Esophagus mucosa (tissue), 1 donor: ENCODE measurements around the gene ARHGAP42. TPM values are rescaled to one million over a fixed set of nuclear protein-coding genes. Genes with fewer than 3 reads are reported as not detected.

Source experiments
- ATAC-seq: fragments of 200-7000 bp; cut with Tn5 transposase; one replicate; pipeline ENCODE4 v1.9.1; 2020
- total RNA-seq: library from RNA; stranded (reverse); gene quantifications from one replicate; pipeline ENCODE4 v1.2.4, GENCODE V29; 2023
- donor health status: DM: yes; HTN: yes; CAD: no.

ARHGAP42 gene
- total RNA-seq, 1 donor from 2014 or later = 4.0 TPM

- no peak for ATAC-seq
These were observed 160.7 kb downstream of the ARHGAP42 start for GRCh38 chr11:100847696-100848216.

GRCh38 chr11:100849009-100849900, 162.2 kb downstream of the ARHGAP42 start:
- no peak for ATAC-seq

- no peak for ATAC-seq
These were observed 162.8 kb downstream of the ARHGAP42 start for GRCh38 chr11:100849901-100850235.

GRCh38 chr11:100851147-100851546, 164.1 kb downstream of the ARHGAP42 start:
- peak; percentile 61 for ATAC-seq

- no peak for ATAC-seq
These were observed 164.6 kb downstream of the ARHGAP42 start for GRCh38 chr11:100851584-100852152.

- ATAC-seq = no peak
These were observed 168.5 kb downstream of the ARHGAP42 start for GRCh38 chr11:100855466-100856067.

GRCh38 chr11:100857236-100858005, 170.3 kb downstream of the ARHGAP42 start:
- ATAC-seq = no peak

GRCh38 chr11:100860318-100861155, 173.4 kb downstream of the ARHGAP42 start:
- no peak for ATAC-seq

GRCh38 chr11:100861212-100861611, 174.1 kb downstream of the ARHGAP42 start:
- ATAC-seq = no peak

GRCh38 chr11:100863080-100863581, 176.0 kb downstream of the ARHGAP42 start:
- ATAC-seq = no peak

GRCh38 chr11:100865443-100866065, 178.5 kb downstream of the ARHGAP42 start:
- ATAC-seq = no peak

GRCh38 chr11:100866453-100866852, 179.4 kb downstream of the ARHGAP42 start:
- ATAC-seq = no peak

- ATAC-seq = no peak
These were observed 180.5 kb downstream of the ARHGAP42 start for GRCh38 chr11:100867606-100868005.

- no peak for ATAC-seq
These were observed 182.2 kb downstream of the ARHGAP42 start for GRCh38 chr11:100869328-100869727.

GRCh38 chr11:100870138-100870537, 183.1 kb downstream of the ARHGAP42 start:
- no peak for ATAC-seq

GRCh38 chr11:100872951-100873740, 186.1 kb downstream of the ARHGAP42 start:
- ATAC-seq = no peak

- no peak for ATAC-seq
These were observed 187.1 kb downstream of the ARHGAP42 start for GRCh38 chr11:100874203-100874602.

GRCh38 chr11:100875521-100875869, 188.4 kb downstream of the ARHGAP42 start:
- no peak for ATAC-seq

GRCh38 chr11:100876815-100877520, 189.9 kb downstream of the ARHGAP42 start:
- no peak for ATAC-seq

GRCh38 chr11:100878474-100878873, 191.4 kb downstream of the ARHGAP42 start:
- ATAC-seq = no peak
